GM23248 (cell line): ENCODE measurements around the gene SEMA3D.

Experiments used
- EZH2 ChIP-seq: fragments of 200-600 bp; sonication (generic); IDR thresholded peaks from 2 replicates; pipeline ENCODE4 v1.6.1; 2018; ENCODE audit warnings: antibody characterized with exemption, mild to moderate bottlenecking; ENCODE audit not compliant: insufficient read depth, poor library complexity, severe bottlenecking
- EZH2phosphoT487 ChIP-seq: fragments of 200-600 bp; sonication (generic); IDR thresholded peaks from 2 replicates; pipeline ENCODE4 v1.6.1; 2018; ENCODE audit warnings: antibody characterized with exemption, moderate library complexity, mild to moderate bottlenecking, low read depth; ENCODE audit not compliant: insufficient read depth

DNA sequence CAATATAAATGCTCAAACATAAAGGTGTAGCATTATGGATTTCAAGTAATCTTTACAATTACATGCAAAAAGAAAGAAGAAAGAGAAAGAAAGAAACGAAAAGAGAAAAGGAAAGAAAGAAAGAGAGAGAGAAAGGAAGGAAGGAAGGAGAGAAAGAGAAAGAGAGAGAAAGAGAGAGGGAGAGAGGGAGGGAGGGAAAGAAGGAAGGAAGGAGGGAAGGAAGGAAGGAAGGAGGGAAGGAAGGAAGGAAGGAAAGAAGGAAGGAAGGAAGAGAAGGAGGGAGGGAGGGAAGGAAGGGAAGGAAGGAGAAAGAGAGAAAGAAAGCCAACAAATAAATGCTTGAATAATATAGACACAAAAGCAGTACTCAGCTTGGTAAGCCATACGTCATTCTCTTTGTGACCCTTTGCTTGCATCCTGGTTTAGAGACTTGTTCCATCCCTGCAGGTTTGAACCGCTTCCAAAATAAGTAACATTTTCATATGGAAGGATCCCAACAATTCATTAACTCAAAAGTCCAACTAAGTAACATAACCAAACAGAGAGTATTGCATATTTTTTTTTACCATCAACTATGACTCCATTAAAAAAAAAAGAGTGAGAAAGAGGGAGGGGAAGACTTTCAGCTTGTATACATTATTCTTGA is 95.8 kb downstream of the SEMA3D start:
- TF ChIP-seq EZH2 (no peak), EZH2phosphoT487 (no peak)
